ENCODE data around the gene AK8. TPM values are rescaled to one million over a fixed set of nuclear protein-coding genes. Genes with fewer than 3 reads are reported as not detected.

AK8 gene
- polyA plus RNA-seq, 1 of the 3 experiments (the other 2 are of a cell fraction), result 0.77 TPM

GRCh38 chr9:132853482-132853881 lies 24.6 kb downstream of the AK8 start (continued):
- TF ChIP-seq GATA2 (CRISPR knock-in tag; IDR thresholded peaks at IDR 0.05), result no peak
- TF ChIP-seq USF2 (IDR thresholded peaks at IDR 0.05; ENCODE audit: borderline replicate concordance, low read depth, low read length), result no peak
- TF ChIP-seq EP300 (IDR thresholded peaks at IDR 0.05; ENCODE audit: borderline replicate concordance in 1 of 2, low read depth in 1 of 2, low read length in 1 of 2), result no peak
- no peak for TF ChIP-seq FOXJ3 (CRISPR knock-in tag; IDR thresholded peaks at IDR 0.05)
- no peak for TF ChIP-seq TAF1 (IDR thresholded peaks at IDR 0.05; ENCODE audit: borderline replicate concordance, low read depth, low read length)
- no peak for TF ChIP-seq CTCF (IDR thresholded peaks at IDR 0.05)
- no peak for TF ChIP-seq RFX5 (IDR thresholded peaks at IDR 0.05; ENCODE audit: low read length)
- no peak for TF ChIP-seq RAD21 (IDR thresholded peaks at IDR 0.05; ENCODE audit: low read length)
- TF ChIP-seq FOXM1 (IDR thresholded peaks at IDR 0.05; ENCODE audit: low read depth), result no peak
- TF ChIP-seq NRF1 (IDR thresholded peaks at IDR 0.05; ENCODE audit: low read depth, low read length), result no peak
- TF ChIP-seq RCOR1 (IDR thresholded peaks at IDR 0.05; ENCODE audit: low read length), result no peak
- TF ChIP-seq SIN3A (IDR thresholded peaks at IDR 0.05; ENCODE audit: borderline replicate concordance, low read depth, low read length), result no peak

- Histone ChIP-seq H2AFZ (ENCODE audit: low read depth) (no peak overlapping the region), H3F3A (replicated peaks; ENCODE audit: insufficient read depth) (no peaks in the 10 kb centered on the region), H3K36me3 (replicated peaks in 1 of 2; ENCODE audit: control insufficient read depth in 1 of 2, insufficient read depth in 2 of 2, low read length in 1 of 2) (no peaks in the 10 kb centered on the region), H3K27ac (ENCODE audit: low read depth in 2 of 2, low read length in 1 of 2) (peak overlapping the region in 1 of 2 experiments; percentile 88; a peak in 2 of 4 replicates), H4K20me1 (ENCODE audit: insufficient read depth) (no peaks in the 10 kb centered on the region), H3K9ac (no peak overlapping the region), H3K9me2 (no peaks in the 10 kb centered on the region), H3K9me3 (no peaks in the 10 kb centered on the region), H3K4me1 (ENCODE audit: control insufficient read depth in 1 of 2, insufficient read depth in 2 of 2, low read depth in 1 of 2, low read length in 1 of 2) (peaks cover 0 to 40% of the 10 kb centered on the region in 2 experiments; a peak in 1 of 4 replicates), H3K4me3 (ENCODE audit: low read depth in 2 of 2, low read length in 1 of 2) (no peak overlapping the region), H3K79me2 (ENCODE audit: insufficient read depth) (no peaks in the 10 kb centered on the region), H3K4me2 (no peak overlapping the region), H3K27me3 (ENCODE audit: insufficient read depth) (no peaks in the 10 kb centered on the region)
- POLR2A ChIA-PET, result interaction anchor here (1.0 kb wide), 2 partner anchors 28 to 50 kb away, joined by 3 to 6 read pairs; no protein-coding TSS in a partner anchor
- 28% methylated on average over 8 of the region's 12 CpGs for WGBS (ENCODE audit: low lambda C conversion rate)
- TF ChIP-seq CHD2 (IDR thresholded peaks at IDR 0.05; ENCODE audit: low read length, partially characterized antibody), result peak; percentile 70
- peak; percentile 11; the same call in 1 of the 2 replicates for TF ChIP-seq RAD21 (IDR thresholded peaks at IDR 0.05; ENCODE audit: low read length)
- peak; percentile 87 for TF ChIP-seq FOXJ3 (CRISPR knock-in tag; IDR thresholded peaks at IDR 0.05)
- TF ChIP-seq GABPA (IDR thresholded peaks at IDR 0.05; ENCODE audit: low read depth), result no peak
- peak; percentile 88 for TF ChIP-seq RCOR1 (IDR thresholded peaks at IDR 0.05; ENCODE audit: low read length)
- TF ChIP-seq FOXM1 (IDR thresholded peaks at IDR 0.05; ENCODE audit: low read depth), result no peak
- TF ChIP-seq GATA2 (CRISPR knock-in tag; IDR thresholded peaks at IDR 0.05), result peak; percentile 80
- peak in 1 of 2 experiments; percentile 94; a peak in 2 of 4 replicates for TF ChIP-seq EP300 (IDR thresholded peaks at IDR 0.05; ENCODE audit: borderline replicate concordance in 1 of 2, low read depth in 1 of 2, low read length in 1 of 2)
- TF ChIP-seq MXI1 (IDR thresholded peaks at IDR 0.05; ENCODE audit: low read depth, low read length), result peak; percentile 63
- TF ChIP-seq TCF12 (IDR thresholded peaks at IDR 0.05), result peak; percentile 36; the same call in 1 of the 2 replicates
- CTCF ChIA-PET, result interaction anchor here (0.7 to 3.3 kb wide), 11 partner anchors 9 to 53 kb away, joined by 3 to 18 read pairs (median 3); no protein-coding TSS in a partner anchor
- DNase-seq, result peak; percentile 81
These were observed 28.8 kb downstream of the AK8 start for GRCh38 chr9:132849185-132849706.
